Thyroid gland (tissue), 4 donors: ENCODE measurements around the gene C16orf82.

ENCODE experiments used
- POLR2A ChIP-seq, 2 donors: fragments of 450-650 bp; IDR thresholded peaks; one replicate each; pipeline ENCODE4 v1.6.1; 2017; ENCODE audit warnings: antibody characterized with exemption in 2 of 2, mild to moderate bottlenecking in 2 of 2, moderate library complexity in 1 of 2
- TF ChIP-seq, protein P1 (sequence below), 6 experiments: fragments of 200-600 bp in 3 of 6; fragments of 450-650 bp in 3 of 6; sonication (generic) in 3 of 6; IDR thresholded peaks; one replicate each; pipeline ENCODE4 v1.5.1; 2016 to 2019; ENCODE audit warnings: antibody characterized with exemption in 6 of 6, mild to moderate bottlenecking in 2 of 6, inconsistent platforms in 1 of 6, moderate library complexity in 1 of 6

DNA sequence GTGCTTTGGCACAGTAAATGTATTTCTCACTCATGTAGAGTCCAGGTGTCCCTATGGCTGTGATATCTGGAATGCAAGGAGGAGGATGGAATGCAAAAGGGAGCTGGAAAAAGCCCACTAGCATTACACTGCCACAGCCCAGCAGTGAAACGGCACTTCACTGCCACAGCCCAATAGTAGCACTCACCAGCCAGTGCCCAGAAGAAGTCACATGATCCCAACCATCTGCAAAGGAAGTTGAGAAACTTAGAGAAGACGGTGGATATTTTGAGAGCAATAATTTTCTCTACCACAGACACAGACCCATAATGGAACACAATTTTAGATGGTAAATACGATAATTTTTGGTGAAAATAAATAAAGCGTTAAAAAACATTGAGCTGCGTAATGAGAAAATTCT lies 51.8 kb downstream of the C16orf82 start:
- TF ChIP-seq, protein P1, sequence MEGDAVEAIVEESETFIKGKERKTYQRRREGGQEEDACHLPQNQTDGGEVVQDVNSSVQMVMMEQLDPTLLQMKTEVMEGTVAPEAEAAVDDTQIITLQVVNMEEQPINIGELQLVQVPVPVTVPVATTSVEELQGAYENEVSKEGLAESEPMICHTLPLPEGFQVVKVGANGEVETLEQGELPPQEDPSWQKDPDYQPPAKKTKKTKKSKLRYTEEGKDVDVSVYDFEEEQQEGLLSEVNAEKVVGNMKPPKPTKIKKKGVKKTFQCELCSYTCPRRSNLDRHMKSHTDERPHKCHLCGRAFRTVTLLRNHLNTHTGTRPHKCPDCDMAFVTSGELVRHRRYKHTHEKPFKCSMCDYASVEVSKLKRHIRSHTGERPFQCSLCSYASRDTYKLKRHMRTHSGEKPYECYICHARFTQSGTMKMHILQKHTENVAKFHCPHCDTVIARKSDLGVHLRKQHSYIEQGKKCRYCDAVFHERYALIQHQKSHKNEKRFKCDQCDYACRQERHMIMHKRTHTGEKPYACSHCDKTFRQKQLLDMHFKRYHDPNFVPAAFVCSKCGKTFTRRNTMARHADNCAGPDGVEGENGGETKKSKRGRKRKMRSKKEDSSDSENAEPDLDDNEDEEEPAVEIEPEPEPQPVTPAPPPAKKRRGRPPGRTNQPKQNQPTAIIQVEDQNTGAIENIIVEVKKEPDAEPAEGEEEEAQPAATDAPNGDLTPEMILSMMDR (IDR thresholded peaks at IDR 0.05) = no peak
- no peak for TF ChIP-seq POLR2A (IDR thresholded peaks at IDR 0.05)
